KMS-11 (cell line): ENCODE results near the gene GRK5.

Experiments
- H2AFZ ChIP-seq: fragments of 200-600 bp; sonication (generic); 2 replicates; pipeline ENCODE4 v1.6.1; 2016; ENCODE audit warnings: antibody characterized with exemption, mixed run types, low read depth
- H3K27ac ChIP-seq: fragments of 200-600 bp; sonication (generic); 2 replicates; pipeline ENCODE4 v1.6.1; 2016; ENCODE audit warnings: mild to moderate bottlenecking, mixed run types
- H3K27me3 ChIP-seq: fragments of 200-600 bp; sonication (generic); 2 replicates; pipeline ENCODE4 v1.6.1; 2017; ENCODE audit warnings: mild to moderate bottlenecking, low read depth, mixed run types, moderate library complexity; ENCODE audit not compliant: insufficient read depth
- H3K36me3 ChIP-seq: fragments of 200-600 bp; sonication (generic); 2 replicates; pipeline ENCODE4 v1.6.1; 2017; ENCODE audit warnings: mild to moderate bottlenecking, mixed run types; ENCODE audit not compliant: insufficient read depth
- H3K4me1 ChIP-seq: fragments of 200-600 bp; sonication (generic); 2 replicates; pipeline ENCODE4 v1.6.1; 2016; ENCODE audit warnings: mild to moderate bottlenecking, low read depth, mixed run types; ENCODE audit not compliant: poor library complexity, severe bottlenecking
- H3K4me2 ChIP-seq: fragments of 200-600 bp; sonication (generic); 2 replicates; pipeline ENCODE4 v1.7.0; 2016; ENCODE audit warnings: mild to moderate bottlenecking, mixed run types
- H3K4me3 ChIP-seq: fragments of 200-600 bp; sonication (generic); IDR thresholded peaks from 2 replicates; pipeline ENCODE4 v1.6.1; 2017; ENCODE audit warnings: low read depth, low read length, mixed read lengths; ENCODE audit not compliant: insufficient read depth
- H3K79me2 ChIP-seq: fragments of 200-600 bp; sonication (generic); 2 replicates; pipeline ENCODE4 v1.6.1; 2016; ENCODE audit warnings: low read depth, mixed run types; ENCODE audit not compliant: insufficient read depth
- H3K9ac ChIP-seq: fragments of 200-600 bp; sonication (generic); 2 replicates; pipeline ENCODE4 v1.6.1; 2016; ENCODE audit warnings: mild to moderate bottlenecking, mixed run types
- H4K20me1 ChIP-seq: fragments of 200-600 bp; sonication (generic); 2 replicates; pipeline ENCODE4 v1.6.1; 2016; ENCODE audit warnings: mild to moderate bottlenecking, mixed run types; ENCODE audit not compliant: insufficient read depth
- CTCF ChIP-seq: fragments of 200-600 bp; sonication (generic); conservative IDR thresholded peaks from 2 replicates; pipeline ENCODE4 v1.6.1; 2017; ENCODE audit warnings: low read depth, mild to moderate bottlenecking, antibody characterized with exemption, low read length, moderate library complexity, mixed read lengths

Gene GRK5

GRCh38 chr10:119469846-119470245 lies 262.5 kb downstream of the GRK5 start:
- Histone ChIP-seq H3K4me1 (no peaks in the 10 kb centered on the region), H3K4me3 (no peak overlapping the region), H2AFZ (no peak overlapping the region), H3K27ac (no peak overlapping the region), H3K27me3 (no peaks in the 10 kb centered on the region), H3K4me2 (no peak overlapping the region), H3K79me2 (no peaks in the 10 kb centered on the region), H3K9ac (no peak overlapping the region), H3K36me3 (no peaks in the 10 kb centered on the region), H4K20me1 (no peaks in the 10 kb centered on the region)
- no peak for TF ChIP-seq CTCF

GRCh38 chr10:119470920-119471702 lies 263.7 kb downstream of the GRK5 start:
- no peaks in the 10 kb centered on the region for H3K27me3 ChIP-seq
- H2AFZ ChIP-seq = no peak overlapping the region

GRCh38 chr10:119473771-119474170 lies 266.4 kb downstream of the GRK5 start:
- Histone ChIP-seq H3K27ac (no peak overlapping the region), H3K79me2 (no peaks in the 10 kb centered on the region), H3K27me3 (no peaks in the 10 kb centered on the region), H3K9ac (no peak overlapping the region), H3K4me1 (peaks cover 14% of the 10 kb centered on the region), H2AFZ (no peak overlapping the region), H4K20me1 (no peaks in the 10 kb centered on the region), H3K4me2 (no peak overlapping the region), H3K4me3 (no peak overlapping the region), H3K36me3 (no peaks in the 10 kb centered on the region)
- no peak for TF ChIP-seq CTCF

More at GRCh38 chr10:119470920-119471702, 263.7 kb downstream of the GRK5 start:
- no peak overlapping the region for H3K9ac ChIP-seq
- TF ChIP-seq CTCF = no peak
- no peaks in the 10 kb centered on the region for H3K36me3 ChIP-seq
- H3K4me3 ChIP-seq = no peak overlapping the region
- H3K79me2 ChIP-seq = no peaks in the 10 kb centered on the region
- H3K4me1 ChIP-seq = no peaks in the 10 kb centered on the region
- no peaks in the 10 kb centered on the region for H4K20me1 ChIP-seq
- no peak overlapping the region for H3K27ac ChIP-seq
- H3K4me2 ChIP-seq = no peak overlapping the region

GRCh38 chr10:119474606-119475005 lies 267.2 kb downstream of the GRK5 start:
- no peak overlapping the region for H3K4me3 ChIP-seq
- H3K9ac ChIP-seq = no peak overlapping the region
- no peak overlapping the region for H3K4me2 ChIP-seq
- H3K27me3 ChIP-seq = no peaks in the 10 kb centered on the region
- no peaks in the 10 kb centered on the region for H4K20me1 ChIP-seq
- H3K36me3 ChIP-seq = no peaks in the 10 kb centered on the region
- no peak for TF ChIP-seq CTCF
- H3K27ac ChIP-seq = no peak overlapping the region
- peaks cover 22% of the 10 kb centered on the region for H3K4me1 ChIP-seq
- H2AFZ ChIP-seq = no peak overlapping the region
- H3K79me2 ChIP-seq = no peaks in the 10 kb centered on the region
